HCT116 (cell line): Measurements from ENCODE around the gene SCGB1C2. TPM values are rescaled to one million over a fixed set of nuclear protein-coding genes. Genes with fewer than 3 reads are reported as not detected.

Experiments used
- ATAC-seq: fragments of 200-7000 bp; cut with Tn5 transposase; 2 replicates; pipeline ENCODE4 v1.9.1; 2020; ENCODE audit warnings: mild to moderate bottlenecking, moderate library complexity
- BruUV-seq: library from RNA; stranded (reverse); fragments of 400-500 nt; replicated peaks from 2 replicates; lab custom pipeline; 2021; lab: Mats Ljungman, UMichigan
- CTCF ChIA-PET: fragments of 300-600 bp; sonication (Branson Sonifier 250); formaldehyde crosslinking; loops from one replicate; lab custom pipeline; 2021; ENCODE audit warnings: antibody characterized with exemption; lab: Charles Lee
- POLR2A ChIA-PET: fragments of 300-600, 350-600 bp; sonication (Branson Sonifier 250); formaldehyde crosslinking; loops from one replicate; lab custom pipeline; 2021; ENCODE audit warnings: antibody characterized with exemption; lab: Charles Lee
- RAD21 ChIA-PET, 2 experiments: fragments of 300-600 bp; sonication (Branson Sonifier 250); formaldehyde crosslinking; loops; one replicate each; lab custom pipeline; 2023; ENCODE audit warnings: low total read pairs in 2 of 2; ENCODE audit not compliant: uncharacterized antibody in 2 of 2, unreplicated experiment in 2 of 2, low non-redundant PET in 1 of 2; lab: Charles Lee
- DNase-seq: peaks from one replicate; pipeline ENCODE4 v3.0.0-alpha.2; 2010; ENCODE audit warnings: low read depth, low spot score
- H2AFZ ChIP-seq: fragments of 200-600 bp; shearing (Covaris generic), sonication (generic); 2 replicates; pipeline ENCODE4 v1.6.1; 2017; ENCODE audit warnings: low read depth, mixed run types, mixed read lengths, antibody characterized with exemption, low read length; ENCODE audit not compliant: poor library complexity, severe bottlenecking
- H3K27ac ChIP-seq: 2 replicates; pipeline ENCODE4 v1.5.1; 2012; ENCODE audit warnings: low read depth, low read length
- H3K27me3 ChIP-seq: fragments of 200-600 bp; sonication (generic); 2 replicates; pipeline ENCODE4 v1.6.1; 2016; ENCODE audit warnings: mixed run types, low read length, mixed read lengths; ENCODE audit not compliant: insufficient read depth
- H3K36me3 ChIP-seq, 2 experiments: fragments of 200-500 bp in 1 of 2; fragments of 200-600 bp in 1 of 2; sonication (Bioruptor generic) in 1 of 2; sonication (generic) in 1 of 2; 2 replicates each; pipeline versions ENCODE4 v1.5.1 to v1.6.1; 2014 to 2016; ENCODE audit warnings: low read length in 2 of 2, inconsistent platforms in 1 of 2, mixed read lengths in 1 of 2, mixed run types in 1 of 2; ENCODE audit not compliant: insufficient read depth in 2 of 2, control insufficient read depth in 1 of 2
- H3K4me1 ChIP-seq, 2 experiments: fragments of 200-600 bp in 1 of 2; sonication (generic) in 1 of 2; 2 replicates each; pipeline versions ENCODE4 v1.5.1 to v1.6.1; 2012 to 2017; ENCODE audit warnings: low read length in 2 of 2, inconsistent platforms in 1 of 2, mild to moderate bottlenecking in 1 of 2, mixed read lengths in 1 of 2, mixed run types in 1 of 2, moderate library complexity in 1 of 2; ENCODE audit not compliant: insufficient read depth in 2 of 2, control insufficient read depth in 1 of 2
- H3K4me2 ChIP-seq: fragments of 200-600 bp; sonication (generic); 2 replicates; pipeline ENCODE4 v1.6.1; 2017; ENCODE audit warnings: mixed run types, low read length, mixed read lengths
- H3K4me3 ChIP-seq, 2 experiments: fragments of 200-600 bp in 1 of 2; sonication (generic) in 1 of 2; replicated peaks in 1 of 2; 2 replicates each; pipeline ENCODE4 v1.5.1; 2011 to 2016; ENCODE audit warnings: low read length in 2 of 2, control low read depth in 1 of 2, low read depth in 1 of 2, mild to moderate bottlenecking in 1 of 2, mixed read lengths in 1 of 2, mixed run types in 1 of 2
- H3K79me2 ChIP-seq: fragments of 200-600 bp; sonication (generic); 2 replicates; pipeline ENCODE4 v1.6.1; 2017; ENCODE audit warnings: mild to moderate bottlenecking, mixed run types, low read length, moderate library complexity, mixed read lengths; ENCODE audit not compliant: insufficient read depth
- H3K9ac ChIP-seq: fragments of 200-600 bp; sonication (generic); 2 replicates; pipeline ENCODE4 v1.6.1; 2016; ENCODE audit warnings: low read length, mixed read lengths
- H3K9me2 ChIP-seq: fragments of 200-600 bp; sonication (generic), shearing (Covaris generic); 2 replicates; pipeline ENCODE4 v1.6.1; 2017; ENCODE audit warnings: mixed run types, mild to moderate bottlenecking, moderate library complexity; ENCODE audit not compliant: insufficient read depth
- H3K9me3 ChIP-seq, 2 experiments: fragments of 200-500 bp in 1 of 2; fragments of 200-600 bp in 1 of 2; sonication (Bioruptor generic) in 1 of 2; sonication (generic) in 1 of 2; 2 replicates each; pipeline ENCODE4 v1.6.1; 2014 to 2017; ENCODE audit warnings: low read length in 2 of 2, mixed read lengths in 2 of 2, inconsistent platforms in 1 of 2, low read depth in 1 of 2, mild to moderate bottlenecking in 1 of 2, mixed run types in 1 of 2, moderate library complexity in 1 of 2; ENCODE audit not compliant: control insufficient read depth in 1 of 2, insufficient read depth in 1 of 2
- H4K20me1 ChIP-seq: fragments of 200-600 bp; sonication (generic), shearing (Covaris generic); 2 replicates; pipeline ENCODE4 v1.6.1; 2017; ENCODE audit warnings: mixed run types, mild to moderate bottlenecking, moderate library complexity; ENCODE audit not compliant: insufficient read depth
- EGR1 ChIP-seq: IDR thresholded peaks from 2 replicates; pipeline ENCODE4 v1.6.1; 2012; ENCODE audit warnings: low read depth
- ELF1 ChIP-seq: IDR thresholded peaks from 2 replicates; pipeline ENCODE4 v1.6.1; 2012; ENCODE audit warnings: low read depth, borderline replicate concordance
- EZH2 ChIP-seq: fragments of 200-600 bp; sonication (generic); IDR thresholded peaks from 2 replicates; pipeline ENCODE4 v1.6.1; 2017; ENCODE audit warnings: antibody characterized with exemption, mixed run types
- POLR2AphosphoS5 ChIP-seq: IDR thresholded peaks from 2 replicates; pipeline ENCODE4 v1.6.1; 2011; ENCODE audit warnings: mild to moderate bottlenecking, low read depth, low read length, moderate library complexity
- REST ChIP-seq: IDR thresholded peaks from 2 replicates; pipeline ENCODE4 v1.6.1; 2012; ENCODE audit warnings: low read depth
- SIN3A ChIP-seq: IDR thresholded peaks from 2 replicates; pipeline ENCODE4 v1.6.1; 2012; ENCODE audit warnings: low read depth
- SRF ChIP-seq: IDR thresholded peaks from 2 replicates; pipeline ENCODE4 v1.6.1; 2012; ENCODE audit warnings: low read depth
- TCF7L2 ChIP-seq: IDR thresholded peaks from 2 replicates; pipeline ENCODE4 v1.7.0; 2011; ENCODE audit warnings: borderline replicate concordance, inconsistent platforms; ENCODE audit not compliant: insufficient read depth, insufficient read length; ENCODE audit errors: extremely low read depth
- ZFX ChIP-seq: fragments of 450-650 bp; IDR thresholded peaks from 2 replicates; pipeline ENCODE4 v1.6.1; 2017
- intact Hi-C: fragments of 100-400 bp; cut with micrococcal nuclease; formaldehyde crosslinking; loops from 2 replicates; pipeline ENCODE4 v1.10.0; 2022
- total RNA-seq: library from RNA; stranded (reverse); gene quantifications from one replicate; pipeline ENCODE4 v1.2.1, GENCODE V29; 2021; ENCODE audit not compliant: unreplicated experiment
- TF ChIP-seq, protein P1 (sequence below), 3 experiments: fragments of 200-600 bp in 1 of 3; sonication (generic) in 1 of 3; IDR thresholded peaks in 2 of 3; conservative IDR thresholded peaks in 1 of 3; 2 replicates each; pipeline ENCODE4 v1.5.1; 2012 to 2017; ENCODE audit warnings: low read depth in 2 of 3, low read length in 2 of 3, antibody characterized with exemption in 1 of 3, borderline replicate concordance in 1 of 3, control low read depth in 1 of 3, mild to moderate bottlenecking in 1 of 3, mixed read lengths in 1 of 3, mixed run types in 1 of 3, moderate library complexity in 1 of 3; ENCODE audit not compliant: insufficient read depth in 1 of 3

Gene SCGB1C2
- total RNA-seq, 1 experiment from 2014 or later = not detected

DNA sequence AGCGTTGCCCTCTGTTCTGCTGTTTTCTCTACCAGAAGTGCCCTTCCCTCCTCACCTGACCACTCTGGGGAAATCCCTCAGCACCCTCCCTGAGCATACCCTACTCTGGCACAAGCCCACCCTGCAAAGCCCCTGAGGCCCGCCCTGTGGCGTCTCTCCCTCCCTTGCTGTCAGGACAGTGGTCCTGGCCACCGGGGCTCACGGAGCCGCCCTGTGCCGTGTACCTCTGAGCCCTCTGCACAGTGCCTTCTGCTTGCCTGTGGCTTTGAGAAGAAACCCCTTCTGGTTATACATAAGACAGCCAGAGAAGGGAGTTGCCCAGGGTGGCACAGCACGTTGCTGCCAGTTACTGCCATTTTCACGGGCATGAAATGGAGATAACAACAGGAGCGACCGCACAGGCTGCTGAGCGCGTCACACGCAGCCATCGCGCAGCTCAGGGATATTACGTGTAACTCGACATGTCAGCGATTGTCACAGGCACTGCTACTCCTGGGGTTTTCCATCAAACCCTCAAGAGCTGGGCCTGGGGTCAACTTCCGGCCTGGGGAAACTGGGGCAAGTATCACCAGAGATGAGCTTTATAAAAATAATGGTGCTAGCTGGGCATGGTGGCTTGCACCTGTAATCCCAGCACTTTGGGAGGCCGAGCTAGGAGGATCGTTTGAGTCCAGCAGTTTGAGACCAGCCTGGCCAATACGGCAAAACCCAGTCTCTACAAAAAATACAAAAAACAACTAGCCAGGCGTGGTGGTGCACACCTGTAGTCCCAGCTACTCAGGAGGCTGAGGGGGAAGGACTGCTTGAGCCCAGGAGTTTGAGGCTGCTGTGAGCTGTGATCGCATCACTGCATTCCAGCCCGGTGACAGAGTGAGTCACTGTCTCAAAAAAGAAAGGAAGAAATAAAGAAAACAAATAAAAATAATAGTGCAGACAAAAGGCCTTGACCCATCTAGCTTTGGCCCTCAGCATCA lies 14.8 kb downstream of the SCGB1C2 start:
- no peak for ATAC-seq
- Histone ChIP-seq H3K9ac (no peak overlapping the region), H3K4me2 (no peak overlapping the region), H3K4me3 (no peak overlapping the region), H3K27me3 (no peaks in the 10 kb centered on the region), H3K27ac (no peak overlapping the region), H3K9me2 (no peaks in the 10 kb centered on the region), H3K79me2 (no peaks in the 10 kb centered on the region), H4K20me1 (no peaks in the 10 kb centered on the region), H3K36me3 (peaks cover 0 to 2% of the 10 kb centered on the region in 2 experiments; a peak in 1 of 4 replicates), H3K4me1 (no peaks in the 10 kb centered on the region; a peak in 1 of 4 replicates), H2AFZ (no peak overlapping the region), H3K9me3 (no peaks in the 10 kb centered on the region)
- TF ChIP-seq SRF (no peak), ZFX (no peak), EZH2 (no peak), POLR2AphosphoS5 (no peak), EGR1 (no peak), TCF7L2 (no peak), ELF1 (no peak), SIN3A (no peak), REST (no peak)
- TF ChIP-seq, protein P1, sequence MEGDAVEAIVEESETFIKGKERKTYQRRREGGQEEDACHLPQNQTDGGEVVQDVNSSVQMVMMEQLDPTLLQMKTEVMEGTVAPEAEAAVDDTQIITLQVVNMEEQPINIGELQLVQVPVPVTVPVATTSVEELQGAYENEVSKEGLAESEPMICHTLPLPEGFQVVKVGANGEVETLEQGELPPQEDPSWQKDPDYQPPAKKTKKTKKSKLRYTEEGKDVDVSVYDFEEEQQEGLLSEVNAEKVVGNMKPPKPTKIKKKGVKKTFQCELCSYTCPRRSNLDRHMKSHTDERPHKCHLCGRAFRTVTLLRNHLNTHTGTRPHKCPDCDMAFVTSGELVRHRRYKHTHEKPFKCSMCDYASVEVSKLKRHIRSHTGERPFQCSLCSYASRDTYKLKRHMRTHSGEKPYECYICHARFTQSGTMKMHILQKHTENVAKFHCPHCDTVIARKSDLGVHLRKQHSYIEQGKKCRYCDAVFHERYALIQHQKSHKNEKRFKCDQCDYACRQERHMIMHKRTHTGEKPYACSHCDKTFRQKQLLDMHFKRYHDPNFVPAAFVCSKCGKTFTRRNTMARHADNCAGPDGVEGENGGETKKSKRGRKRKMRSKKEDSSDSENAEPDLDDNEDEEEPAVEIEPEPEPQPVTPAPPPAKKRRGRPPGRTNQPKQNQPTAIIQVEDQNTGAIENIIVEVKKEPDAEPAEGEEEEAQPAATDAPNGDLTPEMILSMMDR (IDR thresholded peaks at IDR 0.05 in 2 of 3, conservative IDR thresholded peaks at IDR 0.05 in 1 of 3; ENCODE audit: borderline replicate concordance in 1 of 3, insufficient read depth in 1 of 3, low read depth in 2 of 3, low read length in 2 of 3) = no peak
- BruUV-seq = no TSS peak
- ChIA-PET POLR2A (no interaction called here), RAD21 (no interaction called here), CTCF (interaction anchor here (0.6 kb wide), 1 partner anchor 546 kb away, joined by 3 read pairs; no protein-coding TSS in a partner anchor)
- intact Hi-C loops = no loop called here
- DNase-seq = no peak
